HepG2 (cell line): ENCODE measurements around the gene INHBE. TPM values are rescaled to one million over a fixed set of nuclear protein-coding genes. Genes with fewer than 3 reads are reported as not detected.
"Not testable (repeated sequence)": the region's sequence is repeated elsewhere in the genome, so short reads cannot be mapped to it uniquely, and the experiment has no call there.

Experiments
- ATAC-seq: fragments of 200-7000 bp; cut with Tn5 transposase; 3 replicates; pipeline ENCODE4 v1.9.1; 2020; ENCODE audit warnings: mild to moderate bottlenecking, moderate library complexity
- BruUV-seq: library from RNA; stranded (reverse); fragments of 400-500 nt; replicated peaks from 2 replicates; lab custom pipeline; 2021; lab: Mats Ljungman, UMichigan
- CTCF ChIA-PET: fragments of 300-600 bp; formaldehyde crosslinking; extraction: SDS; loops from one replicate; lab custom pipeline; 2021; ENCODE audit warnings: low total read pairs, inconsistent platforms, low intra/inter-chr PET ratio; lab: Yijun Ruan, JAX
- POLR2A ChIA-PET: fragments of 350-600 bp; sonication (Branson Sonifier 250); formaldehyde crosslinking; loops from one replicate; lab custom pipeline; 2020; ENCODE audit warnings: antibody characterized with exemption, inconsistent platforms; lab: Yijun Ruan, JAX
- DNase-seq: peaks from one replicate; pipeline ENCODE4 v3.0.0-alpha.2; 2015; ENCODE audit warnings: low spot score
- FAIRE-seq: peaks from 3 replicates; lab custom pipeline; 2011; peaks lifted over from hg19 to GRCh38; lab: Jason Lieb, UNC
- H2AFZ ChIP-seq: one replicate; pipeline ENCODE4 v1.6.1; 2011; ENCODE audit warnings: low read length, inconsistent platforms
- H3K27ac ChIP-seq: fragments of 300-600 bp; 3 replicates; pipeline ENCODE4 v1.8.0; 2011; ENCODE audit warnings: mixed run types, mild to moderate bottlenecking, mixed read lengths, low read length, inconsistent platforms; ENCODE audit not compliant: insufficient read depth; ENCODE audit errors: extremely low read length
- H3K27me3 ChIP-seq, 2 experiments: fragments of 200-600 bp in 1 of 2; 2 replicates in 1 of 2; 3 replicates in 1 of 2; pipeline versions ENCODE4 v1.6.0 to v1.8.0; 2011; ENCODE audit warnings: low read length in 2 of 2, mild to moderate bottlenecking in 2 of 2, moderate library complexity in 2 of 2, inconsistent platforms in 1 of 2; ENCODE audit not compliant: insufficient read depth in 2 of 2, control insufficient read depth in 1 of 2
- H3K36me3 ChIP-seq, 2 experiments: fragments of 200-600 bp in 1 of 2; replicated peaks in 1 of 2; 2 replicates in 1 of 2; 3 replicates in 1 of 2; pipeline versions ENCODE4 v1.5.1 to v1.8.0; 2011; ENCODE audit warnings: low read length in 2 of 2, inconsistent platforms in 1 of 2; ENCODE audit not compliant: insufficient read depth in 2 of 2, control insufficient read depth in 1 of 2
- H3K4me1 ChIP-seq: 2 replicates; pipeline ENCODE4 v1.5.1; 2012; ENCODE audit warnings: low read length, inconsistent platforms; ENCODE audit not compliant: insufficient read depth
- H3K4me2 ChIP-seq: 2 replicates; pipeline ENCODE4 v1.6.0; 2011; ENCODE audit warnings: low read depth, low read length, inconsistent platforms
- H3K4me3 ChIP-seq, 3 experiments: fragments of 200-600 bp in 1 of 3; sonication (generic), shearing (Covaris generic) in 1 of 3; replicated peaks in 1 of 3; 2 replicates each; pipeline ENCODE4 v1.5.1; 2011 to 2016; ENCODE audit warnings: low read length in 3 of 3, inconsistent platforms in 2 of 3, low read depth in 2 of 3, mild to moderate bottlenecking in 2 of 3, control low read depth in 1 of 3, mixed read lengths in 1 of 3; ENCODE audit not compliant: insufficient read depth in 1 of 3
- H3K79me2 ChIP-seq: one replicate; pipeline ENCODE4 v1.6.1; 2011; ENCODE audit warnings: low read length, inconsistent platforms; ENCODE audit not compliant: insufficient read depth
- H3K9ac ChIP-seq: 2 replicates; pipeline ENCODE4 v1.6.0; 2011; ENCODE audit warnings: mild to moderate bottlenecking, low read depth, low read length, inconsistent platforms; ENCODE audit not compliant: insufficient read depth
- H3K9me3 ChIP-seq: 2 replicates; pipeline ENCODE4 v1.5.1; 2012; ENCODE audit warnings: mild to moderate bottlenecking, low read length
- H4K20me1 ChIP-seq: 2 replicates; pipeline ENCODE4 v1.6.0; 2011; ENCODE audit warnings: inconsistent platforms, mild to moderate bottlenecking, low read length, moderate library complexity; ENCODE audit not compliant: insufficient read depth
- HOXA5 ChIP-seq: sonication (generic); formaldehyde crosslinking; IDR thresholded peaks from 2 replicates; pipeline ENCODE4 v1.4.0; 2020; ENCODE audit warnings: missing genetic modification reagents
- POLR2AphosphoS5 ChIP-seq: IDR thresholded peaks from 2 replicates; pipeline ENCODE4 v1.6.1; 2012; ENCODE audit warnings: low read depth, low read length
- YY1 ChIP-seq: IDR thresholded peaks from 2 replicates; pipeline ENCODE4 v1.6.1; 2011; ENCODE audit warnings: low read length, low read depth, moderate library complexity, mild to moderate bottlenecking; ENCODE audit not compliant: insufficient read depth, insufficient replicate concordance
- ZNF121 ChIP-seq: sonication (generic); formaldehyde crosslinking; IDR thresholded peaks from 2 replicates; pipeline ENCODE4 v1.5.0; 2020; ENCODE audit warnings: mild to moderate bottlenecking, missing genetic modification reagents
- ZNF788 ChIP-seq: sonication (generic); formaldehyde crosslinking; IDR thresholded peaks from 2 replicates; pipeline ENCODE4 v1.5.0; 2020; ENCODE audit warnings: mild to moderate bottlenecking, missing genetic modification reagents, borderline replicate concordance
- ZNF83 ChIP-seq: sonication (generic); formaldehyde crosslinking; IDR thresholded peaks from 2 replicates; pipeline ENCODE4 v1.4.0; 2020; ENCODE audit warnings: missing genetic modification reagents, mild to moderate bottlenecking, borderline replicate concordance
- WGBS: methylation state at CpG from one replicate; pipeline ENCODE4 v1.1.6; 2017; ENCODE audit warnings: low lambda C conversion rate; 5-methylcytosine and 5-hydroxymethylcytosine counted together
- in situ Hi-C: cut with HindIII; loops from 2 replicates; pipeline ENCODE4 v1.10.0; 2017; ENCODE audit warnings: low pct_unique_long_range_greater_than_20kb; ENCODE audit not compliant: extremely low pct_ligation_motif_present
- intact Hi-C: fragments of 100-400 bp; cut with micrococcal nuclease; formaldehyde crosslinking; loops from one replicate; pipeline ENCODE4 v1.10.0; 2022; ENCODE audit not compliant: unreplicated experiment
- polyA plus RNA-seq, 8 experiments: library from polyadenylated mRNA; depleted of rRNA in 3 of 8; stranded (reverse) in 7 of 8; unstranded in 1 of 8; fragments of >200 nt; fragmentation: Illumina TruSeq in 4 of 8; extraction: Trizol in 4 of 8; gene quantifications; 2 replicates each; pipeline versions ENCODE4 v1.2.1 to v1.2.3, GENCODE V29; 2011 to 2016; ENCODE audit warnings: low read depth in 4 of 8, missing spikeins in 1 of 8, mixed read lengths in 1 of 8; ENCODE audit not compliant: insufficient read depth in 1 of 8
- total RNA-seq, 5 experiments: library from RNA; depleted of rRNA; stranded (reverse); fragments of >200 nt; fragmentation: Illumina TruSeq; extraction: Trizol; gene quantifications; 2 replicates each; pipeline ENCODE4 v1.2.3, GENCODE V29; 2016; ENCODE audit warnings: low read depth in 1 of 5
- TF ChIP-seq, protein P1 (sequence below): sonication (generic); formaldehyde crosslinking; IDR thresholded peaks from 2 replicates; pipeline ENCODE4 v1.4.0; 2020; ENCODE audit warnings: mild to moderate bottlenecking, missing genetic modification reagents

Gene INHBE
- total and polyA plus RNA-seq, 2 of the 13 experiments (the other 11 are each of a cell fraction or from before 2014, with no cell fraction given) = 17.0 to 32.0 TPM

DNA sequence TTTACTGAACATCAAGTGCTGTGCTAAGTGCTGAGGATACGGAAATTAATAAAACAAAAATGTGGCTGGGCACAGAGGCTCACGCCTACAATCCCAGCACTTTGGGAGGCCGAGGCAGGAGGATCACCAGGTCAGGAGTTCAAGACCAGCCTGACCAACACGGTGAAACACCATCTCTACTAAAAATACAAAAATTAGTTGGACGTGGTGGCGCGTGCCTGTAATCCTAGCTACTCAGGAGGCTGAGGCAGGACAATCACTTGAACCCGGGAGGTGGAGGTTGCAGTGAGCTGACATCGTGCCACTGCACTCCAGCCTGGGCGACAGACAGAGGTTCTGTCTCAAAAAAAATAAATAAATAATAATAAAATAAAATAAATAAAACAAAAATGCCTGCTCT, 28.2 kb upstream of the INHBE start:
- DNase-seq, CTCF ChIA-PET, H3K4me2 ChIP-seq, POLR2A ChIA-PET, H3K27me3 ChIP-seq, ATAC-seq, H3K9me3 ChIP-seq, H3K27ac ChIP-seq, H3K9ac ChIP-seq, intact Hi-C loops, BruUV-seq, H4K20me1 ChIP-seq, in situ Hi-C loops, H2AFZ ChIP-seq, FAIRE-seq, H3K4me3 ChIP-seq, H3K36me3 ChIP-seq: not testable (repeated sequence)
- H3K79me2 ChIP-seq = peaks cover 14% of the 10 kb centered on the region
- H3K4me1 ChIP-seq = peaks cover 20% of the 10 kb centered on the region
- 99% methylated on average over 10 of the region's 10 CpGs for whole genome bisulfite sequencing

GRCh38 chr12:57428965-57429364, 26.1 kb upstream of the INHBE start:
- BruUV-seq = no TSS peak
- H3K79me2 ChIP-seq = peaks cover 14% of the 10 kb centered on the region

More at GRCh38 chr12:57428965-57429364, 26.1 kb upstream of the INHBE start:
- Histone ChIP-seq H3K4me3 (peak overlapping the region in 2 of 3 experiments; percentile 63 to 77; a peak in 1 of 6 replicates), H3K9me3 (no peaks in the 10 kb centered on the region), H2AFZ (no peak overlapping the region), H3K9ac (0 out of 2 replicates have a peak overlapping the region, but pooled peaks have one; percentile 89), H3K27ac (peak overlapping the region; percentile 88), H3K36me3 (no peaks in the 10 kb centered on the region), H3K4me1 (peaks cover 29% of the 10 kb centered on the region), H3K27me3 (no peaks in the 10 kb centered on the region; a peak in 1 of 5 replicates), H3K4me2 (peak overlapping the region; percentile 75), H4K20me1 (no peaks in the 10 kb centered on the region)
- in situ Hi-C loops (no loop called here), intact Hi-C loops (no loop called here)
- ChIA-PET CTCF (no interaction called here), POLR2A (interaction anchor here (1.1 to 2.1 kb wide), 3 partner anchors 23 to 26 kb away, joined by 5 to 35 read pairs (median 24); partner anchors contain the start of gene INHBE)
- DNase-seq (no peak), FAIRE-seq (no peak), ATAC-seq (no peak)
- 95% methylated on average over 6 of the region's 6 CpGs for WGBS
- TF ChIP-seq, protein P1, sequence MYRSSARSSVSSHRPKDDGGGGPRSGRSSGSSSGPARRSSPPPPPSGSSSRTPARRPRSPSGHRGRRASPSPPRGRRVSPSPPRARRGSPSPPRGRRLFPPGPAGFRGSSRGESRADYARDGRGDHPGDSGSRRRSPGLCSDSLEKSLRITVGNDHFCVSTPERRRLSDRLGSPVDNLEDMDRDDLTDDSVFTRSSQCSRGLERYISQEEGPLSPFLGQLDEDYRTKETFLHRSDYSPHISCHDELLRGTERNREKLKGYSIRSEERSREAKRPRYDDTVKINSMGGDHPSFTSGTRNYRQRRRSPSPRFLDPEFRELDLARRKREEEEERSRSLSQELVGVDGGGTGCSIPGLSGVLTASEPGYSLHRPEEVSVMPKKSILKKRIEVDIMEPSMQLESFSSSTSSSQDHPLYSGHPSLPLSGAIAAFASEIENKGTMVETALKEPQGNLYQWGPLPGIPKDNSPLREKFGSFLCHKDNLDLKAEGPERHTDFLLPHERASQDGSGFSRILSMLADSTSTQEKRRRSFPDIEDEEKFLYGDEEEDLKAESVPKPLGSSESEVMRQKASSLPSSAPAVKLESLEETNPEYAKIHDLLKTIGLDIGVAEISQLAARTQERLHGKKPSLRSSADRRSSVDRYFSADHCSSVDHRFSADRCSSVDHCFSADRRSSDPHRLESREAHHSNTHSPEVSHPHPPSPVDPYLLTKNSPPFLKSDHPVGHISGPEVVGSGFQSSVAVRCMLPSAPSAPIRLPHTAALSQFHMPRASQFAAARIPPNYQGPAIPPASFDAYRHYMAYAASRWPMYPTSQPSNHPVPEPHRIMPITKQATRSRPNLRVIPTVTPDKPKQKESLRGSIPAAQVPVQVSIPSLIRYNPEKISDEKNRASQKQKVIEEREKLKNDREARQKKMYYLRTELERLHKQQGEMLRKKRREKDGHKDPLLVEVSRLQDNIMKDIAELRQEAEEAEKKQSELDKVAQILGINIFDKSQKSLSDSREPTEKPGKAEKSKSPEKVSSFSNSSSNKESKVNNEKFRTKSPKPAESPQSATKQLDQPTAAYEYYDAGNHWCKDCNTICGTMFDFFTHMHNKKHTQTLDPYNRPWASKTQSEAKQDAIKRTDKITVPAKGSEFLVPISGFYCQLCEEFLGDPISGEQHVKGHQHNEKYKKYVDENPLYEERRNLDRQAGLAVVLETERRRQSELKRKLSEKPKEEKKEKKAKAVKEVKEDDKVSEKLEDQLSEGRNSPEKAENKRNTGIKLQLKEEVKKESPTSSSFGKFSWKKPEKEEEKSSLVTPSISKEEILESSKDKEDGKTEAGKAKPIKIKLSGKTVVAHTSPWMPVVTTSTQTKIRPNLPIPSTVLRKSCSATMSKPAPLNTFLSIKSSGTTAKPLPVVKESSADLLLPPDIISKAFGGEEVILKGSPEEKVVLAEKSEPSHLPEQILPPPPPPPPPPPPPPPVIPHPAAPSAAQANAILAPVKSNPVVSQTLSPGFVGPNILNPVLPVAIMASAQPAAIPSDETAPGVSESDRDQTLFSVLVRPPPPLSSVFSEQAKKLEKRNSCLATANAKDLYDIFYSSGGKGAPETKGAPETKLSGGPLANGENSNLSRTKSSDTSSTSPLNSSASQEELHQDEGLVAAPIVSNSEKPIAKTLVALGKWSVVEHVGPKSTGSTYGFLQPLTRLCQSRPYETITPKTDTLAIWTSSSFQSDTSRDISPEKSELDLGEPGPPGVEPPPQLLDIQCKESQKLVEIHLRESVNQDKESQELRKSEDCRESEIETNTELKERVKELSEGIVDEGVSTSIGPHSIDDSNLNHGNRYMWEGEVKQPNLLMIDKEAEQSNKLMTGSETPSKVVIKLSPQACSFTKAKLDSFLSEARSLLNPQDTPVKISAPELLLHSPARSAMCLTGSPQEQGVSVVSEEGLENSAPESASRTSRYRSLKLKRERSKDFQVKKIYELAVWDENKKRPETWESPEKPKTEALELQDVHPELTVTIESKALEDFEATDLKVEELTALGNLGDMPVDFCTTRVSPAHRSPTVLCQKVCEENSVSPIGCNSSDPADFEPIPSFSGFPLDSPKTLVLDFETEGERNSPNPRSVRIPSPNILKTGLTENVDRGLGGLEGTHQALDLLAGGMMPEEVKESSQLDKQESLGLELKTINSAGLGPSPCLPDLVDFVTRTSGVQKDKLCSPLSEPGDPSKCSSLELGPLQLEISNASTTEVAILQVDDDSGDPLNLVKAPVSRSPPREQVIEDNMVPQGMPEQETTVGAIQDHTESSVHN (CRISPR knock-in tag) = no peak
- TF ChIP-seq HOXA5 (CRISPR knock-in tag) (no peak), ZNF788 (no peak), POLR2AphosphoS5 (no peak), ZNF121 (CRISPR knock-in tag) (peak; percentile 92), ZNF83 (CRISPR knock-in tag) (no peak), YY1 (no peak)
